GM19328 (cell line): ENCODE measurements around the gene MVK.

Source experiments
- ATAC-seq: cut with Tn5 transposase; IDR thresholded peaks from one replicate; pipeline ENCODE4 v1.9.1; 2021; ENCODE audit warnings: mild to moderate bottlenecking, moderate library complexity; ENCODE audit not compliant: unreplicated experiment

MVK gene

DNA sequence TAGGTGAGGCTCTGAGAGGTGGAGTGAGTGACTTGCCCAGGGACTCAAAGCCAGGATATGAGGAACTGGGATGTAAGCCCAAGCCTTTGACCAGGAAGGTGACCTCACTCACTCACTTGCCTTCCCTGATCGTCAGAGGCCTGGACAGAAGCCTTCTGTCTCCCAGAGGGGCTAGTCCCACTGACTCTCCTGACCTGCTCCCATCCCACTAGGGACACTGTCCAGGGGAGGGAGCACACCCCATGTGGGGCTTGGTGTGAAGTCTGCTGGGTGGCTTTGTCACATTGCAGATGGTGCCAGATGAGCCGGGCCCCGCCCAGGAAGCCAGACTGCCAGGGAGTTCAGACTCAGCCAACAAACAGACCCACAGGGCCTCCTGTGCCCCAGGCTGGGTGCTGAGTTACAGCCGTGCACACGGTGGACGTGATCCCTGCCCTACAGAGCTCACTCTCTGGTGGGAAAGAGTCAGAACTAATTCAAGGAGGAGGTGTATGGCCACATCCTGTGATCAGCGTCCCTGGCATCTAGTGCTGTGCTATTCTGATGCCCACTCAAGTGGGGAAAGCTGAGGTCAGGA is 28.6 kb upstream of the MVK start:
- no peak for ATAC-seq

DNA sequence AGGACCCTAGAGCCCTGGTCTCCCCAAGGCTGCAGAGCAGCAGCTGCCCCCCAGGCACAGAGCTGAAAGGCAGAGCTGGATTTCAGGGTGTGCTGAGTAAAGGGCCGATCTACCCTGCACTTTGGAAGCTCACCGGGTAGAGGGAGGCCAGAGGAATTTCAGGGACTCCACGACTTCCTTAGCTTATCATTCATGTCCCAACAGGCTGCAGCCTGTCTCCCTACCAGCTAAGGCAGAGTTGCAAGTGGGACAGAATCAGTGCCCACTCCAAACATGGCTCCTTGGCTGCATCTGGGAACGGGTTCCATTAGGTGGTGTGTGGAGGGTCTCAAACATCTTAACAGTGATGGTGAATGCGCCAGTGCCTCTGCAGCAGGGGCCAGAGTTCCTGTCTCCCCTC is 27.8 kb upstream of the MVK start:
- ATAC-seq = no peak

DNA sequence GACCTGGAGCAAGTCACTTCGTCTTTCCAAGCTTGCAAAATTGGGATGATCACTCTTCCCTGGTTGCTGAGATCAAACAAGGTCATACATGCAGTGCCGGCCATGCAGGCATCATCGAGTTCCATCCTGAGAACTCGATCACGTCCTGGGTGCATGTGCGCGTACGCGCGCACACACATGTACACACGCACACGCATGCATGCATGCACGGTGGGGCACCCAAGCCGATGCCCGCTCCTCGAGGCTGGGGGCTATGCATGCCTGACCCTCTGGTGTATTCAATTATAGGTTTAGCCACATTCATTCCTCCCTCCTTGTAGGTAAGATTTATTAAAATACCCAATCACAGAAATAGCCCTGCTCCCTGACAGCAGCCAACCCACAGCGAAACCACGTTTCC is 26.3 kb upstream of the MVK start:
- no peak for ATAC-seq

DNA sequence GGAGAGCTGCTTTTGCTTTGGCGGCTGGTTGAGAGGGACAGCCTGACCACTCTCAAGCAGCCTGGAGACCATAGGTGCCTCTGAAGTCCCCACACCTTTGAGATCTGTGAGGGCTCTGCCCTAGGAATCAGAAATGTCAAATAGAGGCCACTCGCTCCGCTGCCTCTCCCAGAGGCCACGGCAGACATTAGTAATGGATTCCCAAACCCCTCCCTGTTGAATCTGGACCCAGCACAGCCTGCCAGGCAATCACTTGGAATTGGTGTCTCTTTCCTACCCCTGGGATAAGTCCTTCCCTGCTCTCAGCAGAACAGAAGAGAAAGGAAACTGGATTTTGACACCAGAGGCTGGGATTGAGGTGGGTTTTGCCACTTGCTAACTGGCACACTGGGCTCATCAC is 25.3 kb upstream of the MVK start:
- no peak for ATAC-seq

DNA sequence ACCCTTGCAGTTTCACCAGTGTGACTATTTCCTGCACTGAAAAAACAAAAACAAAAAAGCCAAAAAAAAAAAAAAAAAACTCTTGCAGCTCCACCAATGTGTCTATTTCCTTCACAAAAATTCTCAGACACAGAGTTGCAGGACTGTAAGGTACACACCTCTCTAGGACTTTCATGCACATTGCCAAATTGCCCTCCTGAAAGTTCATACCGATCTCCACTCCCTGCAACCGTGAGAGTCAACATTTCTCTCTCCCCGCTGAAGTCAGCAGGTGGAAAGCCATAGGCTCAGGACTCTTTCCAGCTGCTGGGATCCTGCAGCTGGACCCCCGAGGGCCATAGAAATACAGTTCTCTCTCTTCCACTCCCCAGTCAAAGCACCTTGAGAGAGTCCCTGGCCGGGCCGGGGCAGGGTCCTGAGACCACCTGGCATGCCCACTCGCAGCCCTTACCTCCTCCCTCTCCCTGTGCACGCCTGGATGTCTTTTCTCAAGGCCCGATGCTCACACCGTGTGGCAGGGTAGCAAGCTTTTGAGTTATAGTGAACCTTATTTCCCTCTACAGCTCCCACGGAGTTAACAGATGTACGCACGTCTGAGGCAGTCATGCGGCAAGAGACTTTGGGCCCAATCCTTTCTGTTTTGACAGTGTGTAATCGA is 23.9 kb upstream of the MVK start:
- no peak for ATAC-seq

DNA sequence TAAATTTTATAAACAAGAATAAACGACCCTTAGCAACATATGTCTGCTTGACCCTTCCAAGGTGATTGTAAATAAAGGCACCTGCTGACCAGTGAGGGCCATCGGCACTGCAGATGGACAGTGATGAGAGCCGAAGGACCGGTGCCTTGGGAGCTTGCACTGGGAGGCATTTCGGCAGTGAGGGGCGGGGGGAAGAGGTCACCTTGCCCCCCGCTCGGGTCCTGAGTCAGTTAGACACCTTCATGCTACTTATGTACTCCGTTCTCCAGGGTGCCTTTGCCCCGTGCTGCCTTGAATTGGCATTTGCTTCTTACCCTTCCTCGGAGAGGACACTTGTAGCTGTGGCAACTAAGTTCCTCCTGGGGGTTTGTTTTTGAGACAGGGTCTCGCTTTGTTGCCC is 23.3 kb upstream of the MVK start:
- no peak for ATAC-seq

DNA sequence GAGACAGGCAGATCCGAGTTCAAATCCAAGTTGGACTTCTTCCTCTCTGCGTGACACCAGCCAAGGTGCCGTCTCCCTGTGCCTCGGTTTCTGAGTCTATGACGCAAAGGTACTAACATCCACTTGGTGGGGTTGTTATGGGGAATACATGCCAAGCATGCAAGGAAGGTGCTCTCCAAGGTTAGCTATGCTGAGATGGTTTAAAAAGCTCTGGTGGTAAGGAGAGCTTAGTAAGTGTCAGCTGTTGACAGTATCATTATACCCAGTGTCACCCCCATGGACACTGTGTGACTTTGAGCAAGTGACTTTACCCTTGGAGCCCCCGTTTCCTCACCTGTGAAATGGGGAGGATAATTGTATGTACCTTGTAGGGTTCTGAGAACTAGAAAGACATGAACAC is 22.5 kb upstream of the MVK start:
- ATAC-seq = no peak

DNA sequence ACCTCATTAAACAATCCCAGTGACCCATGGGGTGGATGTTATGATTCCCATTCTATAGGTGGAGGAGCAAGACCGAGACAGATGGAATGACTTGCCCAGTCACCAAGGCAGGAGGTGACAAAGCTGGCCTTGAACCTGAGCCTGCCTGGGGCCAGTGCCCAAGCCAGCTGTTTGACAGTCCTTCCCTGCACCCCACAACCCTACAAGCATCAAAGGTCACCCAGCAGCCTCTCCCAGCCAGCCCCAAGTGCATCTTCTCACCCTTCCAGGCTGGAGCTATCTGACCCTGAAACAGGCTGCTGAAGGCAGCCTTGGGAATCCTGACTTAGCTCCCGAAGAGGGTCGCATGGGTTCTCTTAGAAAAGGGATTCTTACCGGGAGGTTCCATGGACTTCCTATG is 20.6 kb upstream of the MVK start:
- ATAC-seq = no peak

DNA sequence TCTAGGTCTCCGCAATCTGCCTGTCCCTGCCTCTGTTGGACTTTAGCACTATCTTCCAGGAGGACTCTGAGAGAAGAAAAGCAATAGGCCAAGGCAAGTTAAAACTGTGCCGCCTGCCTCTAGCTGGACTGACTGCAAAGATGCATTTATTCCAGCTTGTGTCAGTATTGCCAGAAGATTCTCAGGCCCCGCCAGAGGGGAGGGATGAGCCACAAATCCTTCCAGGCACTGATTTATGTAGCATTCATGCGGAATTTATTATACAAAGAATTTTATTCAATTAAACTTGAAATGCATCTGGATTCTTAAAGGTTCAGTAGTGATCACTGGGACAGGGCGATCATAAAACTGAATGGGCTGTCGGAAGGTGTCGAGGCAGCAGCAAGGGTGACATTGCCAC is 20.1 kb upstream of the MVK start:
- no peak for ATAC-seq

DNA sequence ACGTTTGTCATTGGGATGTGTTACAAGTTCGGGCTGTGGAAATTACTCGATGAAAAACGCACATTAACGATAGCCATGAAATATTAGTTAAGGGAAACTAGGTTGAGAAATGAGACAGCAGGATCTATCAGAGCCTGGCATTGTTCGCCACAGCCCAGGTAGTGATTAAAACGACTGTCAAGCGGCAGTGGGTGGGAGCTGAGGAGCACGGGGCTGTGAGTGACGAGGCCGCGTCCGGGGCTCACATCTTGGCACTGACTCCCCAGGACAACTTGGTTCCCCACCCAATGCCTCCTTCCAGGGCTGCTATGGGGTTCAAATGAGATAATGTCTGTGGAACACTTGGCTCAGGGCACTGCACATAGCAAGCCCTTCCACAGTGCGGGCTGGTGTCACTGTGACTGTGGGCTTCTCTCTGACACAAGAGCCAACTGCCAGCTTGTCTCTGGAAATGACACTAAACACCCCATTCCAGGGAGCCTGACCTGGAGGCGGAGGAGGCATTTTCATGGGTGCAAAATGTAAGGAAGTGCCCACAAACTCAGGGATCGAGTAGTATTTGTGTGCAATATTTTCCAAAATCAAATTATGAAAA is 19.6 kb upstream of the MVK start:
- no peak for ATAC-seq

DNA sequence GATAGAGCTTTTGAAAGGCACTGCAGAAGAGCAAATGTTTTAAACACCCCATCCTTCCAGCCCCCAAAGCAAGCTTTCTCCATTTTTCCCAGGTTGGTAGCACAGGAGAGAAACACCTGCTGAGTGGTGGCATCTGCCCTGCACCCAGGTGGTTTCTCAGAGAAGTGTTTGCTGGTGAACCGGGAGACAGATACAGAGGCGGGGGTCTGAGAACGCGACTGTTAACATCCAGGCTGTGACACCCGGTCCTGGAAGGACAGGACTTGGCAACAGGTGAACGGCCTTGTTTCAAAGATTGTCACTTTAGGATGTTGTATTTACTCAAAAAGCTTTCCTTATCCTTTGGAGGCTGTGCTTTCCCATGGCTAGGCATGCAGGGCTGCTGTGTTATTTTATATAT is 18.8 kb upstream of the MVK start:
- ATAC-seq = no peak

DNA sequence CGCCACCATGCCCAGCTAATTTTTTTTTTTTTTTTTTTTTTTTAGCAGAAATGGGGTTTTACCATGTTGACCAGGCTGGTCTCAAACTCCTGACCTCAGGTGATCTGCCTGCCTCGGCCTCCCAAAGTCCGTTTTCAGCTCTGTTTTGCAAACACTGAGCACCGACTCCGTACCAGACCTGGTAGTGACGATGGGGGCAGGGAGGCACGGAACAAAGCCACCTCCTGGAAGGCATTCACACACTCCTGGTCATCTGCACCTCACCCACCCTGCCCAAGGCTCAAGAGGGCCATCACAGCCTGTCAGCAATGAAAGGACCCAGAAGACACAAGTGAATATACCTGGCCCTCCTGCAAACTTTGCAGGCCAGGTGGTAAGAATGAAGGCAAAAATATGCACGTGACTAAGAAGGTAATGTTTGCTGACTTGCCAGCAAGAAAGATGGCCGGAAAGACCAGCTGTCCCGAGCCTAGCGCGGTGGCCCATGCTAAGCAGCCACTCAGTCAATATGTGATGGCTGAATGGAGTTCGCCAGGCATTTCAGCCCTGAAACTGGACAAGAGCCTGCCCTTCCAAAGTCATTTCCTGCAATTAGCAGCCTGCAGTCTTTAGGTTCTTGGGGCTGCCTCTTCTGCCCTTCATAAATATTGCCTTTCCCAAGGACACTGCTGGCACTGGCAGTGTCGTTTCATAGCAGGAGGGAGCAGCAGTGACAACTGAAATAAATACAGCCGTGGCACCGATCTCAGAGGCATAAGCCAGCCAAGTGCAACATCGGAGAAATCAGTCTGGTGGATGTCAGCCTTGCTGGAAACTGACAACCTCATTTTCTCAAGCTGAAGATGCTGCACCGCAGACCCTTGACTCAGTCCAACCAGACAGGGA is 17.9 kb upstream of the MVK start:
- ATAC-seq = no peak

DNA sequence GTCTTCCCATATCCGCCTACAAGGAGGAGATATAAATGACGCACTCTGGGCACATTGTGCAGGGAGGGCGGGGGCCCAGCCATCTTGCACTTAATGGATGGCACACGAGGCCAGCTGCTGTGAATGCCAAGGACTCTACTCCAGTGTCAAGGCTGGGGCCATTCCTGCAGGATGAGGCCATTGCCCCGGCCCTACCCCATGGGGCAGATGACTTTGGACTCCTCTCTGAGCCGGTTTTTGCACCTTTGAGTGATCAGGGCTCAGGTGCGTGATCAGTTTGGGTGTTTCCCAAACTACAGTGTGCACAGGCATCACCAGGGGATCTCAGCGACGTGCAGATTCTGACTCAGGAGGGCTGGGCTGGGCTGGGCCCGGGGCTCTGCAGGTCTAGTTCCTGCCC is 16.4 kb upstream of the MVK start:
- ATAC-seq = no peak

DNA sequence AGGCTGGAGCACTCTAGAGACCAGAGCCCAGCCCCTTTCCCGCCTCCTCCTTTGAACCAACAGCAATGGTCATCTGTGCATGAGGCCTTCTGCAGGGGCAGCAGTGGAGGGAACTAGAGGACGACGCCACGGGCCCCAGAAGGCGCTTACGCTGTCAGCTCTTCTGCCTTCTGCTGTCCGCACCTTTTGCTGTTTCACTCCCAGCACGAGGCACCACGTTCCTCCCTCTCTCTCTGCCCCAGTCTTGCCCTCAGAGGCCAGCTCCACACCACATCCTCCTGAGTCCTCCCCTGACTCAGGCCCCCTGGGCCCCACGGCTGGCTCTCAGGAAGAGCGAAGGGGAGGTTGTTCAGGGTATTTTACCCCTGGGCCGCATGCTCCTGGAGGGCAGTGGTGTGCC is 15.8 kb upstream of the MVK start:
- ATAC-seq = no peak

DNA sequence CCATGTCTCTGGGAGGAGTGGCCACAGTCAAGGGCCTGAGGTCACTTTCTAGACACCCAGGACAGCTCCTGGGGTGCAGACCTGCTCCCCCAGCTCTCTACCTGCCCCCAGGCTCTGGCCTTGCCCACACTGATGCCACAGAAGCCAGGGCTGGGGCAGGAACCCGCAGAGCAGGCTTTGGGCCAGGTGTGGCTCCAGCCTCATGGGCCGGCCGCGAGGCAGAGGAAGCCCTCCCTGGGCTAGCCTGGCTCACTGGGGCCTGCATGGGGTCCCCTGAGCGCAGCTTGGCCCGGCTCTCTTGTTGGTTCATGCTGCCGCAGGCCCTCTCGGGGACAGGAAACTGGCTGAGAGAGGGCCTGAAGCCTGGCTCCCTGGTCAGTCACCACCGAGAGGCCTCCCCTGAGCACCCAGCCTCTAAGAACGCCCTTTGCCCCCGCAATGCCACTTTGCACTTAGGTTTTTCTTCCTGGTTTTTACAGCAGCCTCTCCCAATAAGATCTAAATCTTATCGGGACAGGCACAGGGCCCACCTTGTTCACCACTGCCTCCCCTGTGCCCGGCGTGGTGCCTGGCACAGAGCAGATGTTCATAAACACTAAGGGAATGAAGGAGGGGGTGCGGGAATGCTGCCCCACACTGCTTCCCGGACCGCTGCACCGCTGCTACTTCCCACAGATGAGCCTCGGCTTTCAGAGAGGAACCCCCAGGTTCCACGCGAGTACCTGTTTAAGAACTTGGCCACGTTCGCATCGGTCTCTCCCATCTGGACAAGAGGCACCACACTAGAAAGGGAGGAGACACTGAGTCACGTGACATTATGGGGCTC is 15.0 kb upstream of the MVK start:
- ATAC-seq = no peak

DNA sequence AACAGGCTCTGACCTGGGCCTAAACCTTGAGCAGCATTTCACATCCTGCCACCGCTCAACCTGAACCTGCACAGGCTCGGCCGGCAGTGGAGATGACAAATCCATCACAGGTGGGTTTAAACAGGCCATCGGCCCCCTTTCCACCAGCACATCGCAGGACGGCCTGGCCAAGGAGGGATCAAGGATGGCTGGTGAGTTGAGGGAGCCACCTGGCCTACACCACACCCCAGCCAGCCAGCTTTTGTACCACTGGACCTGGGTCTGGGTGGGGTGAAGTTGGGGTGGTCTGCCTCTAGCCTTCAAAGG is 14.4 kb upstream of the MVK start:
- no peak for ATAC-seq

DNA sequence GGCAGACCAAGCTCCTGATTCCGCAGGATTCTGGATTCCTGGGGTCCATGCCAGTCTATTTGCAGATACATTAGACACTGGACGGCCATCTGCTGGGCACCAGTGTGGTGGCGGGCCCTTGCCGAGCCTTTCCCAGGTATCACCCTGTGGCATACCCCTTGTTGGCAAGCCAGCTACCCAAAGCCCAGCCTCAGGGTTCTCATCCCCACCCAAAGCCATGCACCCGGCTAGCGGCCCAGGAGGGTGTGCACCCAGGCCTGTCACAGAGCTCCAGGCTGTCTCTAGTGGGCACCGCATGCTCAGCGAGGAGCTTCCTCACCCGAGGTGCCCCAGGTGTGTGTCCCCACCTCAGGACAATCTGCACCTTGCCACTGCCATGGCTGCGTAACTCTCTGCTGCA is 14.0 kb upstream of the MVK start:
- ATAC-seq = no peak

DNA sequence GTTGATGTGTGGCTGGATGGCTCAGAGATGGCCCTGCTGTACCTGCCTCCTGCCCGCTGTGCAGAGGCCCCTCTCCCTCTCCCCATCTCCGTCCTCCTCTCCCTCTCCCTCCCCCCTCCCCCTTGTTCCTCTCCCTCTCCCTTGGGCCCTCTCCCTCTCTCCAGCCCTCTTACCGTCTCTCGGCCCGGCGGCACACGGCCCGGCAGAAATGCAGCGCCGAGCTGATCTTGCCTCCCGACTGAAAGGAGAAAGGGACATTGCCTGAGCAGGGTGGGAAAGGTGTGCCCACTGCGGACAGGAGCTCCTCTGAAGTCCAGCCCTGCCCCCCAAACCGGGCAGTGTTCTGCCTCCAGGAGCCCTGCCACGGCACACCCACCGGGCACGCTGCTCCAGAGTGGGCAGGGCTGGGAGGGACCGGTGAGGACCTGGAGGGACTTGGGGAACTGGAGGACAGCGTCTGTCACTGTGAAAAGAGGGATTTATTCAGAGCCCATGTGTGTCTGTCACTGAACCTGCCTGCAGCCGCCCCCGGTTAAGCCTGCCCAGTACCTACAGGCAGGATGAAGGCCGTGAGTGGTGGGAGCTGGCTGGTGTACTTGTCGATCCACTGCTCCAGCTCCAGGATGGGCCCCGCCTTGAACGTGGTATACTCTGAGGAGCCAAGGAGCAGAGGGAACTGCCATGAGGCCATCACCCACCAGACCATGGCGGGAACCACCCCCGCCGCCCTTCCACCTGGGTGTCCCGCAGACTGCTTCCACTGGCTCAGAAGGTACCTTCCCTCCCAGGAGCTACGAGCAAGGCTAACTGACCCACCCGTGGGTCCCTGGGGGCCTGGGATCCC is 12.5 kb upstream of the MVK start:
- no peak for ATAC-seq

DNA sequence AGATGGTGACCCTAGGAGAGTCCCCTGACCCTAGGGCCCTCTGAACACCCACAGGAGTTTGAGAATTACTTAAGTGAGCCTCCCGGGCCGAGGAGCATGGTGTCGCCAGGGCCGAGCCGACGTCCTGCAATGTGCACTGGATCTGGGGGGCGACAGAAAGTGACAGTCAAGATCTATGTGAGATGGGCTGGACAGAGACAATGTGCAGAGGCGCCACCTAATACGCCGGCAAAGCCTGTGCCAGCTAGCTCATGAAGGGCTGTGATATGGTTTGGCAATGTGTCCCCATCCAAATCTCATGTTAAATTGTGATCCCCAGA is 11.9 kb upstream of the MVK start:
- no peak for ATAC-seq

DNA sequence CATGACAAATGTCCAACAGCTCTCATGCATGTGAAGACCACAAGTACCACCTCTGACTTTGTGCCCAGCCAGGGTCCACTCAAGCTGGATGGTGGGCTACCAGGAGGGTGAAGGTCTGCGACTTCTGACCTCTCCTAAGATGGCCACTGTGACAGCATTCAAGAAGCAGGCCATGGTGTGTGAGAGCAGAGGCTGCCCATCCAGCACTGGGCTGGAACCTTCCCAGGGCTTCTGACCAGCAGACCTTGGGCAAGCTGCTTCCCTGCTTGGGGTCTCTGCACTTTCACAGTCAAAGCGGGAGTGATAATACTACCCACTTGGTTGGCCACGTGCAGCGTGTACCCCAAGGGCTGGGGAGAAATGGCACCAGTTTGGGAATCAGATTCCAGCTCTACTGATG is 10.7 kb upstream of the MVK start:
- ATAC-seq = no peak
